CD4-positive, alpha-beta T cell treated with Interferon alpha-2 for 1 hour (primary cell): ENCODE measurements around the gene MRPS23.

Experiments
- DNase-seq, 2 donors: peaks; one replicate each; pipeline ENCODE4 v3.0.0-alpha.2; 2020 to 2022

Gene MRPS23

GRCh38 chr17:57834146-57834741, 15.6 kb downstream of the MRPS23 start:
- peak in 1 of 2 donors; percentile 9 for DNase-seq

GRCh38 chr17:57833179-57833939, 16.5 kb downstream of the MRPS23 start:
- DNase-seq: peak; percentile 58 to 70

- no peak for DNase-seq
These were observed 17.3 kb downstream of the MRPS23 start for GRCh38 chr17:57832314-57833178.

DNA sequence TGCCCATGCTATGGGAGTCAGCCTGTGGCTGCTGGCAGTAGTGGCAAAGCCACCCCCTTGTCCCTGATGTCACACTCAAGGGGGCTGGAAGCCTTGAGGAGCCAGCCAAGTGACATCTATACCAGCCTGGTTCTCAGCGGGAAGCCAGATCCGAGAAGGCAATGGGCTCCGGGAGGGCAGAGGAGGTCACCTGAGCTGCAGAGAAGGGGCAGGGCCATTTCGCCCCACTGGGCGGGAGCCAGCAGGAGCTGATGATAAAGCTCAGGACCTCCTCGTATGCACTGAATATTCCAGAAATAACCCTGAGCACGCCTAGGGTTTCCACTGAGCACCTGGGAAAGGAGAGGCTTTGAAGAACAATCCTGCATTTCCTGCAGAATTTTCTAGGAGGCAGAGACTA, 19.0 kb downstream of the MRPS23 start:
- no peak for DNase-seq

DNA sequence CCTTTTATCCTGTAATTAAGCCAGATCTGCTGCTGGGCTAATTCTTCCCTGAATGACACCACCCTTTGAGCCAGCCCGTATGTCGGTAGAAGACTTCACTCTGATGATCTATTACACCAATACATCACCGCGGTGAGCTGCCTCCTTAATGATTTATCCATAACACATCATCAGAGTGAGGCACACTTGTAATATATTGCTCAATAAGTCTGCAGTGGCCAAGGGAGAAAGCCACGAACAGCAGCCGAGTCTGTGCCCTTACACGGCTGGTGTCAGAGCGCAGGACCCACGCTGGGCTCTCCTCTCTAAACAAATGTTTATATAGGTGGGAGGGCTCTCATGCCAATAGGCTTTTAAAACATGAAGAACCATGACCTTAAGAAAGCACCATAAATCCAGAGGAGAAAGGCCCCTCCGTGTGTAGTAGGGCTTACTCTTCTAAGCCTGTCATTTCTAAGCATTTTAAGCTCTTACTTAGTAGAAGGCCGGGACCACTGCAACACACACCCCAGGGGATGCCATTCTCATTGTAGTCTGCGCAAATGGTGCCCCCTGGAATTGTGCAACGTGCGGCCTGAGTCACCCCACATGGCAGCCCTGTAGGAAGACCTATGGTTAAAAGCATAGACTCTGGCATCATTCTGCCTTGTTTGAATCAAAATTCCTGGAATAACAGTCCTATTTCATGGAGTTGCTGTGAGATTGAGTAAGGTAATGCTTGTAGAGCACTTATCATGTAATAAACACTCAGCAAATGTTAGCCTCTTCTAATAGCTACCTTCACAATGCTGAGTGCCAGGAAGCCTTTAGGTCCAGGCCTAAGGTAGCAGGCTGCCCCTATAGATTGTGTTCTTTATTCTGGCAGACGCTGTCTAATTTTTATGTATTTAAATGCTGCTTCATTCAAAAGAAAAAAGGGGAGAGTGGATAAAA, 26.1 kb downstream of the MRPS23 start:
- no peak for DNase-seq

GRCh38 chr17:57819867-57820266, 30.0 kb downstream of the MRPS23 start:
- no peak for DNase-seq

DNA sequence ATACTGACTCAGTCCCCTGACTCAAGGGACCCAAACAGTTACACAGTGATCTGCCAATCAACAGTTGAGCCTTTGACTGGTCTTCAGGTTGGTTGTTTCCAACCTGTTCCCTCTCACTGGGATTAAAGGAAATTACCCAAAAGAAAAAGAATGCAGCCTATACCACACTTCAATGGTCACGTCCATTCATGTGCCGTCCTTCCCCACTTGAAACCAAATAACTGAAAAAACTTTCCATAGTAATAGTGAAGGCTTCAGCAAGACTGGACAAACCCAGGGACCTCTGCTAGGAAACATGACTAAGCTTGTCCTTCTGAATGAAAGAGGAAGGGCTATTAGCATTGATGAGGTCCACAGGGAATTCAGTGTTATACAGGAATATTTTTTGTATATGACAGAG, 30.6 kb downstream of the MRPS23 start:
- DNase-seq: no peak

DNA sequence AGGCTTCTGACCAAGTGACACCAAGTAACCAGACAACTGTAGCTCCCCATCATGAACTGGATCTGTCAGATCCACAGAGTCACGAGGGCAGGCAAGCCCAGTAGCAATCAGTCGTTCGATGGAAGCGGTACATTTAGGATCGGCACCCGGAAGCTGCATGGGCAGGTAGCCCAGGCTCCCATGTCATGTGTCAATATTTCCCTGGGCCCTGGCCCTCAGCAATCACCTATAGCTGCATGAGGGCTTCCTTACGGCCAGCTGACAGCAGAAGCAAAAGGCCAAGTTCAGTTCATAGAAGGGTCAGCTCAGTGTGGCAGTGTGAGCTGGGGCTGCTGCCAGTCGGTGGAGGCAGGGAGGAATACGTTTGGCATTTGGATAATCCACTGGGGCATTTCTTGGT, 31.8 kb downstream of the MRPS23 start:
- DNase-seq: no peak

- DNase-seq: no peak
These were observed 32.5 kb downstream of the MRPS23 start for GRCh38 chr17:57817299-57817698.

DNA sequence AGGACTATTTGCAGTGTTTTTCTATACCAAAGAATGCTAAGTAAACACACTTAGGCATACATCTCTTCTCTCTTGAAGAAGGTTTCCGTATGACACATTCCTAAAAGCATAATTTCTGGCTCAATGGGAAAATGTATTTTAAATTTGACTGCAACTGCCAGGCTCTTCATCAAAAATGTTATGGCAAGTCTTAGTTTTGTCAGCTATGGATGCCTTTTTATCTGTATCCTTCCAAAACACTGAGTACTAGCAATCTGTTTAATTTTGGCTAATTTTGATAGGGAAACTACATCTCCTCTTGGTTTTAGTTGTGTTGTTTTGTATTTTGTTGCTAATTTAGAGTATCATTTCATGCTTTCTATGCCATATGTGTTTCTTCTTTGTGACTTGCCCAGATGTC, 35.4 kb downstream of the MRPS23 start:
- no peak for DNase-seq

DNA sequence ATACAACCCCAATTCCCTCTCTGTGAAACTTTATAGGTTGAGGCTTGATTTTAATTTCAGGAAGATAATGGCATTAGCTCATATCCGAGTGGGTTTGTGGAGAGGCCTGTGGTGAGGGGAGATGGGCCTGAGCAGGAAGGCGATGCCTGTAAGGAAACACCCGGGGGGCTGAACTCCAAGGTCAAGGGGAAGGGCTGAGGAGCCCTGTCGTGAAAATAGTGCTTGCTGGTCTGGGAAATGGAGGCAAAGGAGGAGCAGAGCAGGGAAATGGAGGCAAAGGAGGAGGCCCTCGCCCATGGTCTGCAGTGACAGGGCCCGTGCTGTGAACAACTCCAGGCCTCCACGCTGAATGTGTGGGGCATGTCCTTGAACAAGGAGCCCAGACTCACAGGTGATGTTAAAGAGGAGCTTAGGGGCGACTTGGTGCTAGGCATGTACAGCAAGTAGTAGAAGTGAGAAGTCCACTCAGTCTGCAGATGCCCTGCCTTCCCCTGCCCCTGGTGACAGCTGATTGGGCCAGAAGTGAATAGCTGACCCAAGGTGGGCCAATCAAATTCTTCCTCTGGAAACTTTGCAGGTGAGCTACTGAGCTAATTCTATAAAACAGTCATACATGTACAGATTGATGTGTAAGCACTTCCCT, 38.1 kb downstream of the MRPS23 start:
- DNase-seq: no peak

- no peak for DNase-seq
These were observed 38.9 kb downstream of the MRPS23 start for GRCh38 chr17:57810721-57811637.

GRCh38 chr17:57809879-57810278, 40.0 kb downstream of the MRPS23 start:
- no peak for DNase-seq

- DNase-seq: no peak
These were observed 41.0 kb downstream of the MRPS23 start for GRCh38 chr17:57808882-57809281.

GRCh38 chr17:57806167-57806830, 43.5 kb downstream of the MRPS23 start:
- no peak for DNase-seq

DNA sequence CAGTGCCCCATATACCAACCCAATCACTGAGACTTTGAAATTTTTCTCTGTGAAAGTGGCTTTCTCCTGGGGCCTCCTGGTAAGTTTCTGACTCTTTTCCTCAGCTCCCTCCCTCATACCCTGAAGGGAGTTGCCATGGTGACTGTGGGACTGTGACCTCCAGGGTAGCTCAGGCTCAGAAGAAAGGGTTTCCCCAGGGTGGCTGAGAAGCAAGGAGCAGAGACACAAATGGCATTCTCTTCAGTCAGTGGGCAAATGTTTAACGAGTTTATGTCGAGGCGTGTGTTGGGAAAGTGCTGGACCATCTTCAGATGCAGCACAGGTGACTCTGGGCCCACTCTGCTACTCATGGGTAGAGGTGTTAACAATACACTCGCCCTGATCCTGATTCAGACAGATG, 46.8 kb downstream of the MRPS23 start:
- no peak for DNase-seq

DNA sequence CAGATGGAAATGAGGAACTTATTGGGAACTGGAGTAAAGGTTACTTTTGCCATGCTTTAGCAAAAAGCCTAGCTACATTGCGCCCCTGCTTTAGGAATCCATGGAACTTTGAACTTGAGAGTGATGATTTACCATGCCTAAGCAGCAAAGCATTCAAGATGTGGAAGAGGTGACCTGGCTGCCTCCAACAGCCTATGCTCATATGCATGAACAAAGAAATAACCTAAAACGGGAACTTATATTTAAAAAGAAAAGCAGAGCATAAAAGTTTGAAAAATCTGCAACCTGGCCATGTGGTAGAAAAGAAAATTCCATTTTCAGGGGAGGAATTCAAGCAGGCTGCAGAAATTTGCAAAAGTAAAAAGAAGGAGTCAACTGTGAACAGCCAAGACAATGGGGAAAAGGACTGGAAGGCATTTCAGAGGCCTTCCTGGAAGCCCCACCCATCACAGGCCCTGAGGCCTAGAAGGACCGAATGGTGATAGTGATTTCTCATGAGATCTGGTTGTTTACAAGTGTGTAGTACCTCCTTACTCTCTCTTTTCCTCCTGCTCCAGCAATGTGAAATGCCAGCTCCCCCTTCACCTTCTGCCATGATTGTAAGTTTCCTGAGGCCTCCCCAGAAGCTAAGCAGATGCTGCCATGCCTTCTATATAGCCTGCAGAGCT, 48.7 kb downstream of the MRPS23 start:
- DNase-seq: no peak

GRCh38 chr17:57794841-57795240, 55.0 kb downstream of the MRPS23 start:
- no peak for DNase-seq

DNA sequence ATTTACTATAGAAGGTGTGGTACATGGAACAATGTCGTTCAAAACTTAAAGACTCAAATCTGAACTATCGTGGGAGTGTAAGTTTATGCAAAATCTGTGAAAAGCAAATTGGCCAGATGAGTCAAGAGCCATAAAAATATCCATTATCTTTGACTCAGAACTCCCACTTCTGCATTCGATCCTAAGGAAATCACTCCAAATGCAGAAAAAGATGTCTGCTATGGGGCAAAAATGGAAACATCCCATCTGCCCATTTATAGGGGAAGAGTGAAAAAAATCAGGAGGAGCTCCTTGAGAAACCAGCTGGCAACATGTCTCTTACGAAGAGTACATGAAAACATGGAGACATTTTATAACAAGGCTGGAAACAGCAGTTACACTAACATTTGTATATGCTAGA, 61.1 kb downstream of the MRPS23 start:
- DNase-seq: no peak

DNA sequence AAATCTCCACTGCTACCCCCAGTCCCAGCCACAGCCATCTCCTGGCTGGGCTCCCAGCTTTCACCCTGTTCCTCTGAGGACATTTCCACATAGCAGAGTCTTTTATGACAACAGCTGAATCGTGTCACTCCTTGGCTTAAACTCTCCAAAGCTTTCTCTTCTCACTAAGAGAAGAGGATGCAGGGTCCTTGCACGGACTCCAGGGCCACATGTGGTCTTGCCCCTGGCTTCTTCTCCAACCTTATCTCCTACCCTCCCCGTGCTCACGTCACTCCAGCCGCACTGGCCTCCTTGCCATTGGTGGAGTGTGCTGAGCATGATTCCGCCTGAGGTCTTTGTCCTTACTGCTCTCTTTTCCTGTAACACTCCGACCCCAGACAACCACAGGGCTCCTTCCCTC, 64.8 kb downstream of the MRPS23 start:
- no peak for DNase-seq
